ENCODE data around the gene BEND7. TPM values are rescaled to one million over a fixed set of nuclear protein-coding genes. Genes with fewer than 3 reads are reported as not detected.

Gene BEND7
- total and polyA plus RNA-seq, 2 of the 8 experiments (the other 6 are each of a cell fraction or from before 2014, with no cell fraction given), result 1.9 to 8.2 TPM

GRCh38 chr10:13492493-13493180, 36.2 kb downstream of the BEND7 start (continued):
- no peak for TF ChIP-seq CHD7 (IDR thresholded peaks at IDR 0.05; ENCODE audit: insufficient replicate concordance, low read length)
- no peak for TF ChIP-seq BRCA1 (IDR thresholded peaks at IDR 0.05; ENCODE audit: low read depth, low read length)
- TF ChIP-seq TAF7 (optimal IDR thresholded peaks at IDR 0.05; ENCODE audit: borderline replicate concordance, low read depth, low read length), result no peak
- no peak for TF ChIP-seq CTBP2 (IDR thresholded peaks at IDR 0.05; ENCODE audit: borderline replicate concordance, insufficient read depth, insufficient read length, low read length)
- TF ChIP-seq SUZ12 (IDR thresholded peaks at IDR 0.05; ENCODE audit: low read length), result no peak
- no peak for TF ChIP-seq HDAC2 (IDR thresholded peaks at IDR 0.05; ENCODE audit: borderline replicate concordance in 1 of 2, low read depth in 2 of 2, low read length in 2 of 2)
- TF ChIP-seq BCL11A (IDR thresholded peaks at IDR 0.05; ENCODE audit: low read depth in 2 of 2, low read length in 2 of 2), result no peak
- TF ChIP-seq POLR2AphosphoS5 (IDR thresholded peaks at IDR 0.05; ENCODE audit: low read depth, low read length), result no peak
